Ascending aorta (tissue), 2 donors: Measurements from ENCODE around the gene TRIM15. TPM values are rescaled to one million over a fixed set of nuclear protein-coding genes. Genes with fewer than 3 reads are reported as not detected.
"Not testable (repeated sequence)": the region's sequence is repeated elsewhere in the genome, so short reads cannot be mapped to it uniquely, and the experiment has no call there.

Source experiments
- DNase-seq, 2 donors: peaks; one replicate each; pipeline ENCODE4 v3.0.0-alpha.2; 2019; ENCODE audit warnings: low spot score in 2 of 2
- H3K27ac ChIP-seq, 2 donors: fragments of 200-600 bp; sonication (generic); one replicate each; pipeline ENCODE4 v1.5.1; 2016 to 2017; ENCODE audit warnings: mild to moderate bottlenecking in 1 of 2
- H3K27me3 ChIP-seq: fragments of 200-600 bp; sonication (generic); one replicate; pipeline ENCODE4 v1.5.1; 2017
- H3K36me3 ChIP-seq, 2 donors: fragments of 200-600 bp; sonication (generic); one replicate each; pipeline ENCODE4 v1.5.1; 2016
- H3K4me1 ChIP-seq, 2 donors: fragments of 200-600 bp; sonication (generic); one replicate each; pipeline ENCODE4 v1.5.1; 2016 to 2017; ENCODE audit warnings: mild to moderate bottlenecking in 1 of 2
- H3K4me3 ChIP-seq, 2 donors: fragments of 200-600 bp; sonication (generic); one replicate each; pipeline ENCODE4 v1.5.1; 2016 to 2017; ENCODE audit warnings: mild to moderate bottlenecking in 1 of 2
- H3K9me3 ChIP-seq, 2 donors: fragments of 200-600 bp; sonication (generic); one replicate each; pipeline ENCODE4 v1.5.1; 2016
- intact Hi-C: fragments of 100-400 bp; cut with DNase I; formaldehyde crosslinking; loops from one replicate; pipeline ENCODE4 v1.15.1; 2023
- total RNA-seq: library from RNA; depleted of rRNA; stranded (reverse); fragments of >200 nt; gene quantifications from one replicate; pipeline ENCODE4 v1.1.0, GENCODE V29; 2016
- TF ChIP-seq, protein P1 (sequence below), 3 experiments: fragments of 200-600 bp in 2 of 3; fragments of 450-650 bp in 1 of 3; sonication (generic) in 2 of 3; IDR thresholded peaks; one replicate each; pipeline ENCODE4 v1.5.1; 2016 to 2019; ENCODE audit warnings: antibody characterized with exemption in 3 of 3, mild to moderate bottlenecking in 1 of 3, moderate library complexity in 1 of 3

TRIM15 gene
- total RNA-seq, 1 donor from 2014 or later, result not detected

DNA sequence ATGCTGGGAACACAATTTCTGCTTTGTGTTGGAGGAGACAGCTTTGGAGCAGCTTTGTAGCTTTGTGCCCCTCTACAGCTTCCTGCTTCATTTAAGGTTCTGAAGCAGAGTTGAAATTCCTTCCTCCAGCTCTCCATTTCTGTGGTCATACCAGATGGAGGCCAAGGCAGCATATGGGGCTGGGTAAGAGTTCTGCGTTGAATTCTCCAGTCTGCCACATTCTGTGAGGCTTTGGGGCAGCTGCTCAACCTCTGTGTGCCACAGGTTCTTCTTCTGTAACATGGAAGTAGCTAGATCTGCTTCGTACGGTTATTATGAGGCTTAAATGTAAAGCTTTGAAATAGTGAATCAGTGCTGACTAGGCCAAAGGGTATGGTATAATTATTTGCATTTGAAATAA lies 52.8 kb downstream of the TRIM15 start:
- Histone ChIP-seq H3K9me3 (no peaks in the 10 kb centered on the region), H3K4me3 (no peak overlapping the region), H3K36me3 (no peaks in the 10 kb centered on the region), H3K4me1 (peaks cover 7 to 19% of the 10 kb centered on the region in 2 donors), H3K27ac (no peak overlapping the region), H3K27me3 (no peaks in the 10 kb centered on the region)
- intact Hi-C loops, result loop anchor here (10.0 kb wide), 2 partner anchors 271 to 581 kb away; partner anchors contain the start of genes GABBR1 and HLA-A
- TF ChIP-seq, protein P1, sequence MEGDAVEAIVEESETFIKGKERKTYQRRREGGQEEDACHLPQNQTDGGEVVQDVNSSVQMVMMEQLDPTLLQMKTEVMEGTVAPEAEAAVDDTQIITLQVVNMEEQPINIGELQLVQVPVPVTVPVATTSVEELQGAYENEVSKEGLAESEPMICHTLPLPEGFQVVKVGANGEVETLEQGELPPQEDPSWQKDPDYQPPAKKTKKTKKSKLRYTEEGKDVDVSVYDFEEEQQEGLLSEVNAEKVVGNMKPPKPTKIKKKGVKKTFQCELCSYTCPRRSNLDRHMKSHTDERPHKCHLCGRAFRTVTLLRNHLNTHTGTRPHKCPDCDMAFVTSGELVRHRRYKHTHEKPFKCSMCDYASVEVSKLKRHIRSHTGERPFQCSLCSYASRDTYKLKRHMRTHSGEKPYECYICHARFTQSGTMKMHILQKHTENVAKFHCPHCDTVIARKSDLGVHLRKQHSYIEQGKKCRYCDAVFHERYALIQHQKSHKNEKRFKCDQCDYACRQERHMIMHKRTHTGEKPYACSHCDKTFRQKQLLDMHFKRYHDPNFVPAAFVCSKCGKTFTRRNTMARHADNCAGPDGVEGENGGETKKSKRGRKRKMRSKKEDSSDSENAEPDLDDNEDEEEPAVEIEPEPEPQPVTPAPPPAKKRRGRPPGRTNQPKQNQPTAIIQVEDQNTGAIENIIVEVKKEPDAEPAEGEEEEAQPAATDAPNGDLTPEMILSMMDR (IDR thresholded peaks at IDR 0.05), result no peak
- no peak for DNase-seq

DNA sequence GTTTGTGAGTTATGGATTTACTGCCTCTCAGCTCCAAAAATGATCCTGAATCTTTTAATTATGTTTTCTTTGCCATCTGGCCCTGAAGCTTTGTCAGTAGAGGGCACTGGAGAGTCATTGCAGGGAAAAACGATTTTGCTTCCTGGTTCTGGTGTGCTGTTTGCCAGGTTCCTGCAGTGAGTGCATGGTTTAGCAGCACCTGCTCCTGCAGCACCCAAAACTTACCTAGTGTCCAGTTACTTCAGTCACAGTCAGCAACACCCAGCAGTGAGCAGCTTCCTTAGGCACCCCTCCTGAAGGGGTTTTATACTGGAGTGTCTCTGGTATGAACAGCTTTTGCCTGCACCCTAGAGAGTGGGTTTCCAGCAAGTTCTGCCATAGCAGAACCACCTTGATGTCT lies 55.9 kb downstream of the TRIM15 start:
- DNase-seq, result no peak
- Histone ChIP-seq H3K4me3 (no peak overlapping the region), H3K36me3 (no peaks in the 10 kb centered on the region), H3K9me3 (no peaks in the 10 kb centered on the region), H3K4me1 (peaks cover 0 to 6% of the 10 kb centered on the region in 2 donors), H3K27ac (no peak overlapping the region), H3K27me3 (no peaks in the 10 kb centered on the region)
- TF ChIP-seq, protein P1 (IDR thresholded peaks at IDR 0.05), result peak; percentile 49 to 82 (median 75)
- intact Hi-C loops, result loop anchor here (2.0 to 10.0 kb wide), 3 partner anchors 178 to 584 kb away; partner anchors contain the start of genes GABBR1 and HLA-A

DNA sequence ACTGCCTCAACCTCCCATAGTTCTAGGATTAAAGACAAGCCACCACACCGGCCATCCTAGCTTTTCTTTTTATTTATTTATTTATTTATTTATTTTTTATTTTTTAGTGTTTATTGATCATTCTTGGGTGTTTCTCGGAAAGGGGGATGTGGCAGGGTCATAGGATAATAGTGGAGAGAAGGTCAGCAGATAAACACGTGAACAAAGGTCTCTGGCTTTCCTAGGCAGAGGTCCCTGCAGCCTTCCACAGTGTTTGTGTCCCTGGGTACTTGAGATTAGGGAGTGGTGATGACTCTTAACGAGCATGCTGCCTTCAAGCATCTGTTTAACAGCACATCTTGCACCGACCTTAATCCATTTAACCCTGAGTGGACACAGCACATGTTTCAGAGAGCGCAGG lies 58.0 kb downstream of the TRIM15 start:
- H3K9me3 ChIP-seq, intact Hi-C loops, H3K36me3 ChIP-seq, DNase-seq, H3K27me3 ChIP-seq, H3K4me3 ChIP-seq, H3K27ac ChIP-seq, H3K4me1 ChIP-seq: not testable (repeated sequence)

DNA sequence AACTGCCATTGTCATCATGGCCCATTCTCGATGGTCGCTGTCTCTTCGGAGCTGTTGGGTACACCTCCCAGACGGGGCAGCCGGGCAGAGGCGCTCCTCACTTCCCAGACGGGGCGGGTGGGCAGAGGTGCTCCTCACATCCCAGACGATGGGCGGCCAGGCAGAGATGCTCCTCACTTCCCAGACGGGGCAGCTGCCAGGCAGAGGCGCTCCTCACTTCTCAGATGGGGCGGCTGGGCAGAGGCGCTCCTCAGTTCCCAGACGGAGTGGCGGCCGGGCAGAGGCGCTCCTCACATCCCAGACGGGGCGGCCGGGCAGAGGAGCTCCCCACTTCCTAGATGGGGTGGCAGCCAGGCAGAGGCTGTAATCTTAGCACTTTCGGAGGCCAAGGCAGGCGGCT lies 58.6 kb downstream of the TRIM15 start:
- H3K27me3 ChIP-seq, H3K27ac ChIP-seq, DNase-seq, intact Hi-C loops, H3K9me3 ChIP-seq, H3K4me1 ChIP-seq, H3K36me3 ChIP-seq, H3K4me3 ChIP-seq: not testable (repeated sequence)

Other genes with a start within 250 kb of the TRIM15 start
- gene HLA-A, start 221.0 kb upstream of the TRIM15 start, total RNA-seq, result 1,099 TPM
- 36.9 TPM for gene POLR1H, start 102.3 kb upstream of the TRIM15 start, total RNA-seq
- 7.1 TPM for gene PPP1R11, start 96.3 kb upstream of the TRIM15 start, total RNA-seq
- gene RNF39, start 87.8 kb upstream of the TRIM15 start, total RNA-seq, result not detected
- gene TRIM31, start 50.5 kb upstream of the TRIM15 start, total RNA-seq, result not detected
- gene TRIM40, start 27.4 kb upstream of the TRIM15 start, total RNA-seq, result not detected
- not detected for gene TRIM10, start 2.3 kb upstream of the TRIM15 start, total RNA-seq
- gene TRIM26, start 49.9 kb downstream of the TRIM15 start, total RNA-seq, result 38.6 TPM
- gene TRIM39, start 163.4 kb downstream of the TRIM15 start, total RNA-seq, result 2.8 TPM
- gene RPP21, start 181.6 kb downstream of the TRIM15 start, total RNA-seq, result 262 TPM